GM12878 (cell line): ENCODE results near the gene PTGR1. TPM values are rescaled to one million over a fixed set of nuclear protein-coding genes. Genes with fewer than 3 reads are reported as not detected.

Experiments
- ATAC-seq: fragments of 200-7000 bp; cut with Tn5 transposase; 3 replicates; pipeline ENCODE4 v1.9.1; 2020; ENCODE audit warnings: mild to moderate bottlenecking, moderate library complexity
- BruUV-seq: library from RNA; stranded (reverse); fragments of 400-500 nt; replicated peaks from 2 replicates; lab custom pipeline; 2021; lab: Mats Ljungman, UMichigan
- CTCF ChIA-PET: fragments of 300-600 bp; sonication (Branson Sonifier 250); formaldehyde crosslinking; extraction: SDS; loops from one replicate; lab custom pipeline; 2021; ENCODE audit warnings: inconsistent platforms; lab: Yijun Ruan, JAX
- POLR2A ChIA-PET: fragments of 350-600 bp; formaldehyde crosslinking; extraction: SDS; loops from one replicate; lab custom pipeline; 2021; ENCODE audit warnings: inconsistent platforms; lab: Charles Lee
- RAD21 ChIA-PET: fragments of 300-600 bp; sonication (Branson Sonifier 250); formaldehyde crosslinking; loops from one replicate; lab custom pipeline; 2023; ENCODE audit warnings: antibody characterized with exemption; ENCODE audit not compliant: unreplicated experiment; lab: Charles Lee
- SMC1A ChIA-PET: fragments of 300-600 bp; sonication (Branson Sonifier 250); formaldehyde crosslinking; loops from one replicate; lab custom pipeline; 2023; ENCODE audit not compliant: unreplicated experiment, uncharacterized antibody; lab: Charles Lee
- DNase-seq: peaks from one replicate; pipeline ENCODE4 v3.0.0-alpha.2; 2011; ENCODE audit warnings: low read depth, low spot score
- FAIRE-seq: peaks from 3 replicates; lab custom pipeline; 2011; peaks lifted over from hg19 to GRCh38; lab: Jason Lieb, UNC
- H2AFZ ChIP-seq: 2 replicates; pipeline ENCODE4 v1.6.0; 2011; ENCODE audit warnings: low read depth, low read length, control low read depth; ENCODE audit not compliant: control insufficient read depth
- H3K27ac ChIP-seq: 2 replicates; pipeline ENCODE4 v1.5.1; 2011; ENCODE audit warnings: control low read depth; ENCODE audit not compliant: control insufficient read depth, insufficient read depth
- H3K27me3 ChIP-seq, 2 experiments: replicated peaks in 1 of 2; 2 replicates each; pipeline versions ENCODE4 v1.6.0 to v1.6.1; 2011; ENCODE audit warnings: low read length in 1 of 2; ENCODE audit not compliant: control insufficient read depth in 2 of 2, insufficient read depth in 2 of 2
- H3K36me3 ChIP-seq, 2 experiments: 2 replicates each; pipeline ENCODE4 v1.5.1; 2011; ENCODE audit warnings: low read length in 1 of 2; ENCODE audit not compliant: control insufficient read depth in 2 of 2, insufficient read depth in 2 of 2
- H3K4me1 ChIP-seq: 2 replicates; pipeline ENCODE4 v1.6.1; 2011; ENCODE audit warnings: mild to moderate bottlenecking, low read length, moderate library complexity, mixed read lengths; ENCODE audit not compliant: control insufficient read depth, insufficient read depth
- H3K4me2 ChIP-seq: 2 replicates; pipeline ENCODE4 v1.6.0; 2011; ENCODE audit warnings: control low read depth; ENCODE audit not compliant: control insufficient read depth, insufficient read depth
- H3K4me3 ChIP-seq: fragments of 200-600 bp; sonication (generic); 2 replicates; pipeline ENCODE4 v1.5.1; 2016
- H3K79me2 ChIP-seq: 2 replicates; pipeline ENCODE4 v1.6.0; 2011; ENCODE audit warnings: low read length; ENCODE audit not compliant: control insufficient read depth, insufficient read depth
- H3K9ac ChIP-seq: 2 replicates; pipeline ENCODE4 v1.8.0; 2011; ENCODE audit warnings: low read length, control low read depth, mixed read lengths; ENCODE audit not compliant: control insufficient read depth, insufficient read depth
- H3K9me3 ChIP-seq: replicated peaks from 3 replicates; pipeline ENCODE4 v1.5.1; 2011; ENCODE audit warnings: mild to moderate bottlenecking, low read length; ENCODE audit not compliant: control insufficient read depth, insufficient read depth
- H4K20me1 ChIP-seq: 2 replicates; pipeline ENCODE4 v1.6.0; 2011; ENCODE audit not compliant: control insufficient read depth, insufficient read depth
- EP300 ChIP-seq, 2 experiments: fragments of 150-350 bp in 1 of 2; IDR thresholded peaks; 2 replicates each; pipeline ENCODE4 v1.6.1; 2011 to 2012; ENCODE audit warnings: low read depth in 2 of 2, low read length in 2 of 2, borderline replicate concordance in 1 of 2, improper control_type of control experiment in 1 of 2, inconsistent platforms in 1 of 2; ENCODE audit not compliant: control insufficient read depth in 1 of 2
- IKZF1 ChIP-seq: fragments of 450-650 bp; conservative IDR thresholded peaks from 2 replicates; pipeline ENCODE4 v1.6.1; 2017; ENCODE audit warnings: antibody characterized with exemption, mild to moderate bottlenecking
- KAT2A ChIP-seq: conservative IDR thresholded peaks from 2 replicates; pipeline ENCODE4 v1.6.1; 2011; ENCODE audit warnings: low read depth, low read length; ENCODE audit not compliant: control insufficient read depth
- POLR2A ChIP-seq: IDR thresholded peaks from 2 replicates; pipeline ENCODE4 v1.6.1; 2011; ENCODE audit warnings: low read depth, mild to moderate bottlenecking, low read length
- ZZZ3 ChIP-seq: IDR thresholded peaks from 2 replicates; pipeline ENCODE4 v1.6.1; 2011; ENCODE audit warnings: low read depth; ENCODE audit not compliant: control insufficient read depth, insufficient read length
- WGBS: methylation state at CpG from one replicate; pipeline ENCODE4 v1.1.6; 2016; ENCODE audit warnings: low lambda C conversion rate; ENCODE audit not compliant: insufficient replicate concordance, insufficient coverage; ENCODE audit errors: missing lambda C conversion rate; 5-methylcytosine and 5-hydroxymethylcytosine counted together
- in situ Hi-C: fragments of 300-500 bp; cut with MboI; formaldehyde crosslinking; loops from 9 replicates; pipeline ENCODE4 v1.14.3; 2018; ENCODE audit warnings: mixed read lengths
- intact Hi-C: fragments of 100-400 bp; cut with micrococcal nuclease; formaldehyde crosslinking; loops from one replicate; pipeline ENCODE4 v1.14.2; 2022; ENCODE audit not compliant: unreplicated experiment
- polyA plus RNA-seq, 11 experiments: library from polyadenylated mRNA; depleted of rRNA in 4 of 11; unstranded in 6 of 11; stranded (reverse) in 5 of 11; fragments of >200 nt; fragmentation: Nextera tagmentation in 4 of 11; fragmentation: Illumina TruSeq in 1 of 11; extraction: Ambion mirVana in 4 of 11; extraction: Trizol in 1 of 11; gene quantifications; 1 replicate in 1 of 11; 2 replicates in 10 of 11; pipeline versions ENCODE4 v1.2.1 to v1.2.3, GENCODE V29; 2011 to 2016; ENCODE audit warnings: inconsistent platforms in 2 of 11, missing spikeins in 2 of 11, low read depth in 1 of 11
- total RNA-seq, 4 experiments: library from RNA; depleted of rRNA in 3 of 4; stranded (reverse); fragments of >200 nt in 3 of 4; fragmentation: Illumina TruSeq in 1 of 4; extraction: Trizol in 1 of 4; gene quantifications; 2 replicates each; pipeline versions ENCODE4 v1.2.1 to v1.2.3, GENCODE V29; 2013 to 2021
- TF ChIP-seq, protein P1 (sequence below): IDR thresholded peaks from 2 replicates; pipeline ENCODE4 v1.6.1; 2012; ENCODE audit warnings: mild to moderate bottlenecking, low read depth, low read length

Gene PTGR1
- total and polyA plus RNA-seq, 10 of the 15 experiments (the other 5 are each of a cell fraction or from before 2014, with no cell fraction given), result 0.12 to 6.3 (median 2.8) TPM

GRCh38 chr9:111582888-111583287 lies 16.6 kb downstream of the PTGR1 start:
- TF ChIP-seq KAT2A (no peak), EP300 (IDR thresholded peaks at IDR 0.05; ENCODE audit: borderline replicate concordance in 1 of 2, control insufficient read depth in 1 of 2, low read depth in 2 of 2, low read length in 2 of 2) (no peak), ZZZ3 (no peak), POLR2A (no peak), IKZF1 (no peak)
- TF ChIP-seq, protein P1, sequence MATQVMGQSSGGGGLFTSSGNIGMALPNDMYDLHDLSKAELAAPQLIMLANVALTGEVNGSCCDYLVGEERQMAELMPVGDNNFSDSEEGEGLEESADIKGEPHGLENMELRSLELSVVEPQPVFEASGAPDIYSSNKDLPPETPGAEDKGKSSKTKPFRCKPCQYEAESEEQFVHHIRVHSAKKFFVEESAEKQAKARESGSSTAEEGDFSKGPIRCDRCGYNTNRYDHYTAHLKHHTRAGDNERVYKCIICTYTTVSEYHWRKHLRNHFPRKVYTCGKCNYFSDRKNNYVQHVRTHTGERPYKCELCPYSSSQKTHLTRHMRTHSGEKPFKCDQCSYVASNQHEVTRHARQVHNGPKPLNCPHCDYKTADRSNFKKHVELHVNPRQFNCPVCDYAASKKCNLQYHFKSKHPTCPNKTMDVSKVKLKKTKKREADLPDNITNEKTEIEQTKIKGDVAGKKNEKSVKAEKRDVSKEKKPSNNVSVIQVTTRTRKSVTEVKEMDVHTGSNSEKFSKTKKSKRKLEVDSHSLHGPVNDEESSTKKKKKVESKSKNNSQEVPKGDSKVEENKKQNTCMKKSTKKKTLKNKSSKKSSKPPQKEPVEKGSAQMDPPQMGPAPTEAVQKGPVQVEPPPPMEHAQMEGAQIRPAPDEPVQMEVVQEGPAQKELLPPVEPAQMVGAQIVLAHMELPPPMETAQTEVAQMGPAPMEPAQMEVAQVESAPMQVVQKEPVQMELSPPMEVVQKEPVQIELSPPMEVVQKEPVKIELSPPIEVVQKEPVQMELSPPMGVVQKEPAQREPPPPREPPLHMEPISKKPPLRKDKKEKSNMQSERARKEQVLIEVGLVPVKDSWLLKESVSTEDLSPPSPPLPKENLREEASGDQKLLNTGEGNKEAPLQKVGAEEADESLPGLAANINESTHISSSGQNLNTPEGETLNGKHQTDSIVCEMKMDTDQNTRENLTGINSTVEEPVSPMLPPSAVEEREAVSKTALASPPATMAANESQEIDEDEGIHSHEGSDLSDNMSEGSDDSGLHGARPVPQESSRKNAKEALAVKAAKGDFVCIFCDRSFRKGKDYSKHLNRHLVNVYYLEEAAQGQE, result no peak

More at GRCh38 chr9:111582888-111583287, 16.6 kb downstream of the PTGR1 start:
- ChIA-PET RAD21 (no interaction called here), SMC1A (interaction anchor here (0.6 to 0.9 kb wide), 2 partner anchors 10 to 11 kb away, joined by 3 read pairs; no protein-coding TSS in a partner anchor), CTCF (interaction anchor here (0.6 kb wide), 1 partner anchor 1284 kb away, joined by 3 read pairs; no protein-coding TSS in a partner anchor), POLR2A (interaction anchor here (0.6 kb wide), 1 partner anchor 39 kb away, joined by 4 read pairs; no protein-coding TSS in a partner anchor)
- BruUV-seq, result no TSS peak
- no peak overlapping the region for H3K9ac ChIP-seq
- no peak overlapping the region for H2AFZ ChIP-seq
- no peaks in the 10 kb centered on the region for H3K36me3 ChIP-seq
- H3K27ac ChIP-seq, result no peak overlapping the region
- H3K4me1 ChIP-seq, result no peaks in the 10 kb centered on the region
- ATAC-seq, result no peak
- H3K4me3 ChIP-seq, result no peak overlapping the region
- no peaks in the 10 kb centered on the region for H4K20me1 ChIP-seq
- 67% methylated on average over 3 of the region's 3 CpGs for WGBS
- intact Hi-C loops, result no loop called here
- H3K9me3 ChIP-seq, result no peaks in the 10 kb centered on the region
- in situ Hi-C loops, result no loop called here
- no peak for DNase-seq
- H3K27me3 ChIP-seq, result no peaks in the 10 kb centered on the region
- H3K79me2 ChIP-seq, result no peaks in the 10 kb centered on the region
- no peak for FAIRE-seq
- H3K4me2 ChIP-seq, result no peak overlapping the region
